SU-DHL-6 (cell line): ENCODE measurements around the gene MACF1.

Experiments used
- CTCF ChIP-seq: fragments of 200-600 bp; sonication (generic); IDR thresholded peaks from one replicate; pipeline ENCODE4 v1.5.1; 2017; ENCODE audit warnings: antibody characterized with exemption, mild to moderate bottlenecking, low read length, moderate library complexity; ENCODE audit not compliant: insufficient read depth, poor library complexity, severe bottlenecking
- EZH2phosphoT487 ChIP-seq: fragments of 200-600 bp; sonication (generic), shearing (Covaris generic); conservative IDR thresholded peaks from 2 replicates; pipeline ENCODE4 v1.6.1; 2018; ENCODE audit warnings: mild to moderate bottlenecking, antibody characterized with exemption, low read length, moderate library complexity, mixed read lengths

GRCh38 chr1:39173995-39174380, 30.5 kb upstream of the MACF1 start:
- TF ChIP-seq CTCF (no peak), EZH2phosphoT487 (no peak)
